IMR-90 (cell line): Measurements from ENCODE around the gene KRTAP12-4. TPM values are rescaled to one million over a fixed set of nuclear protein-coding genes. Genes with fewer than 3 reads are reported as not detected.

Source experiments
- ATAC-seq: fragments of 200-7000 bp; cut with Tn5 transposase; 2 replicates; pipeline ENCODE4 v1.9.1; 2020; ENCODE audit warnings: low read depth, mild to moderate bottlenecking, moderate library complexity
- BruUV-seq: library from RNA; stranded (reverse); fragments of 400-500 nt; replicated peaks from 2 replicates; lab custom pipeline; 2021; lab: Mats Ljungman, UMichigan
- CTCF ChIA-PET: fragments of 300-600 bp; formaldehyde crosslinking; extraction: SDS; loops from one replicate; lab custom pipeline; 2021; ENCODE audit warnings: antibody characterized with exemption; lab: Yijun Ruan, JAX
- POLR2A ChIA-PET: fragments of 300-600 bp; sonication (Branson Sonifier 250); formaldehyde crosslinking; loops from one replicate; lab custom pipeline; 2022; ENCODE audit warnings: antibody characterized with exemption; ENCODE audit not compliant: unreplicated experiment; lab: Charles Lee
- DNase-seq: peaks from one replicate; pipeline ENCODE4 v3.0.0; 2013
- H2AFZ ChIP-seq: replicated peaks from 2 replicates; pipeline ENCODE3; 2013; ENCODE audit warnings: low read length, mild to moderate bottlenecking; ENCODE audit not compliant: poor library complexity
- H2AK5ac ChIP-seq: 2 replicates; pipeline ENCODE4 v1.6.1; 2013; ENCODE audit warnings: low read depth, low read length, inconsistent platforms
- H2AK9ac ChIP-seq: replicated peaks from 2 replicates; pipeline ENCODE3; 2013; ENCODE audit warnings: mild to moderate bottlenecking, low read depth, low read length, moderate library complexity; ENCODE audit not compliant: poor library complexity
- H2BK120ac ChIP-seq: 2 replicates; pipeline ENCODE4 v1.6.1; 2013; ENCODE audit warnings: low read depth, low read length, inconsistent platforms
- H2BK15ac ChIP-seq: 3 replicates; pipeline ENCODE4 v1.6.1; 2013; ENCODE audit warnings: low read depth, low read length, inconsistent platforms
- H2BK20ac ChIP-seq: 2 replicates; pipeline ENCODE4 v1.6.1; 2013; ENCODE audit warnings: low read depth, mild to moderate bottlenecking, inconsistent platforms, low read length, moderate library complexity
- H2BK5ac ChIP-seq: 2 replicates; pipeline ENCODE4 v1.6.1; 2013; ENCODE audit warnings: mild to moderate bottlenecking, low read depth, low read length, inconsistent platforms; ENCODE audit not compliant: poor library complexity, severe bottlenecking
- H3K14ac ChIP-seq: replicated peaks from 2 replicates; pipeline ENCODE4 v1.6.1; 2013; ENCODE audit warnings: low read depth, low read length, inconsistent platforms
- H3K18ac ChIP-seq: 2 replicates; pipeline ENCODE4 v1.6.1; 2013; ENCODE audit warnings: low read depth, low read length, control low read depth
- H3K23ac ChIP-seq: 2 replicates; pipeline ENCODE4 v1.6.1; 2013; ENCODE audit warnings: low read depth, low read length, inconsistent platforms
- H3K27ac ChIP-seq: 2 replicates; pipeline ENCODE4 v1.5.1; 2013; ENCODE audit warnings: mild to moderate bottlenecking, control low read depth, low read length; ENCODE audit not compliant: insufficient read depth
- H3K27me3 ChIP-seq: 2 replicates; pipeline ENCODE4 v1.6.1; 2013; ENCODE audit warnings: low read length; ENCODE audit not compliant: control insufficient read depth, insufficient read depth
- H3K36me3 ChIP-seq: 2 replicates; pipeline ENCODE4 v1.6.1; 2013; ENCODE audit warnings: low read length, mixed read lengths; ENCODE audit not compliant: control insufficient read depth, insufficient read depth
- H3K4ac ChIP-seq: 2 replicates; pipeline ENCODE4 v1.6.1; 2013; ENCODE audit warnings: low read depth, low read length, inconsistent platforms
- H3K4me1 ChIP-seq: 2 replicates; pipeline ENCODE4 v1.6.1; 2013; ENCODE audit warnings: low read length, mixed read lengths; ENCODE audit not compliant: control insufficient read depth, insufficient read depth
- H3K4me2 ChIP-seq: 2 replicates; pipeline ENCODE4 v1.6.1; 2013; ENCODE audit warnings: low read depth, mild to moderate bottlenecking, control low read depth, low read length, moderate library complexity
- H3K4me3 ChIP-seq: 2 replicates; pipeline ENCODE4 v1.5.1; 2013; ENCODE audit warnings: low read depth, mild to moderate bottlenecking, control low read depth, low read length, moderate library complexity; ENCODE audit not compliant: insufficient read depth
- H3K56ac ChIP-seq: 2 replicates; pipeline ENCODE4 v1.6.1; 2013; ENCODE audit warnings: low read length, inconsistent platforms; ENCODE audit not compliant: insufficient read depth; ENCODE audit errors: extremely low read depth
- H3K79me1 ChIP-seq, 2 experiments: 2 replicates each; pipeline ENCODE4 v1.6.1; 2013; ENCODE audit warnings: low read length in 2 of 2, inconsistent platforms in 1 of 2, low read depth in 1 of 2
- H3K9ac ChIP-seq: 2 replicates; pipeline ENCODE4 v1.6.1; 2013; ENCODE audit warnings: low read depth, low read length, control low read depth
- H3K9me1 ChIP-seq: 2 replicates; pipeline ENCODE4 v1.6.1; 2013; ENCODE audit warnings: low read length, inconsistent platforms; ENCODE audit not compliant: insufficient read depth
- H3K9me3 ChIP-seq: 2 replicates; pipeline ENCODE4 v1.6.1; 2013; ENCODE audit warnings: low read length; ENCODE audit not compliant: control insufficient read depth, insufficient read depth
- H4K20me1 ChIP-seq: 2 replicates; pipeline ENCODE4 v1.6.1; 2013; ENCODE audit warnings: low read length, inconsistent platforms; ENCODE audit not compliant: insufficient read depth
- H4K5ac ChIP-seq: 2 replicates; pipeline ENCODE4 v1.6.1; 2013; ENCODE audit warnings: mild to moderate bottlenecking, low read depth, low read length, control low read depth
- H4K8ac ChIP-seq, 2 experiments: 2 replicates each; pipeline ENCODE4 v1.6.1; 2013; ENCODE audit warnings: low read depth in 2 of 2, low read length in 2 of 2, control low read depth in 1 of 2, inconsistent platforms in 1 of 2
- H4K91ac ChIP-seq: 2 replicates; pipeline ENCODE4 v1.6.1; 2013; ENCODE audit warnings: low read depth, low read length, inconsistent platforms; ENCODE audit not compliant: insufficient read depth
- BHLHE40 ChIP-seq: fragments of 150-350 bp; IDR thresholded peaks from 2 replicates; pipeline ENCODE4 v1.6.1; 2016; ENCODE audit warnings: mild to moderate bottlenecking, low read depth, low read length
- CEBPB ChIP-seq: IDR thresholded peaks from 2 replicates; pipeline ENCODE4 v1.6.1; 2012; ENCODE audit warnings: low read depth, low read length, improper control_type of control experiment
- CHD1 ChIP-seq: IDR thresholded peaks from 2 replicates; pipeline ENCODE4 v1.6.1; 2012; ENCODE audit warnings: low read depth, low read length, improper control_type of control experiment
- FOS ChIP-seq: fragments of 150-350 bp; IDR thresholded peaks from 2 replicates; pipeline ENCODE4 v1.6.1; 2016; ENCODE audit warnings: low read depth, low read length
- MAFK ChIP-seq: IDR thresholded peaks from 2 replicates; pipeline ENCODE4 v1.6.1; 2012; ENCODE audit warnings: low read depth, low read length, improper control_type of control experiment
- MAZ ChIP-seq: IDR thresholded peaks from 2 replicates; pipeline ENCODE4 v1.6.1; 2012; ENCODE audit warnings: low read depth, mild to moderate bottlenecking, low read length, improper control_type of control experiment, moderate library complexity, borderline replicate concordance
- MXI1 ChIP-seq: IDR thresholded peaks from 2 replicates; pipeline ENCODE4 v1.6.1; 2012; ENCODE audit warnings: low read depth, mild to moderate bottlenecking, low read length, moderate library complexity, borderline replicate concordance
- NFE2L2 ChIP-seq: fragments of 150-350 bp; IDR thresholded peaks from 2 replicates; pipeline ENCODE4 v1.6.1; 2016; ENCODE audit warnings: low read depth, mild to moderate bottlenecking, low read length
- POLR2A ChIP-seq: IDR thresholded peaks from 2 replicates; pipeline ENCODE4 v1.6.1; 2012; ENCODE audit warnings: mild to moderate bottlenecking, low read depth, low read length
- RAD21 ChIP-seq: IDR thresholded peaks from 2 replicates; pipeline ENCODE4 v1.6.1; 2012; ENCODE audit warnings: low read length, improper control_type of control experiment
- RCOR1 ChIP-seq: IDR thresholded peaks from 2 replicates; pipeline ENCODE4 v1.6.1; 2012; ENCODE audit warnings: mild to moderate bottlenecking, low read length, improper control_type of control experiment; ENCODE audit not compliant: insufficient replicate concordance
- RFX5 ChIP-seq: IDR thresholded peaks from 2 replicates; pipeline ENCODE4 v1.8.0; 2012; ENCODE audit warnings: low read depth, mild to moderate bottlenecking, low read length, moderate library complexity
- SMC3 ChIP-seq: fragments of 150-350 bp; IDR thresholded peaks from 2 replicates; pipeline ENCODE4 v1.6.1; 2016; ENCODE audit warnings: low read depth, mild to moderate bottlenecking, antibody characterized with exemption, low read length, moderate library complexity
- WGBS, 2 experiments: methylation state at CpG; one replicate each; pipeline versions ENCODE4 v1.1.5 to v1.1.7; 2013; ENCODE audit warnings: missing lambda C conversion rate in 2 of 2; ENCODE audit not compliant: insufficient read length in 1 of 2; ENCODE audit errors: extremely low coverage in 2 of 2; 5-methylcytosine and 5-hydroxymethylcytosine counted together
- dilution Hi-C: fragments of 300-500 bp; cut with HindIII; formaldehyde crosslinking; loops from one replicate; pipeline ENCODE4 v1.14.3; 2018; ENCODE audit warnings: low sequenced_read_pairs; ENCODE audit not compliant: unreplicated experiment
- in situ Hi-C: fragments of 300-500 bp; cut with MboI; formaldehyde crosslinking; loops from 3 replicates; pipeline ENCODE4 v1.14.3; 2019; ENCODE audit warnings: low sequenced_read_pairs, inconsistent platforms, mixed read lengths
- intact Hi-C: fragments of 100-400 bp; cut with micrococcal nuclease; formaldehyde crosslinking; loops from 2 replicates; pipeline ENCODE4 v1.10.0; 2022
- polyA plus RNA-seq, 3 experiments: library from polyadenylated mRNA; depleted of rRNA; stranded (reverse); fragments of >200 nt; gene quantifications; 2 replicates each; pipeline ENCODE4 v1.2.3, GENCODE V29; 2012; ENCODE audit warnings: low replicate concordance in 1 of 3
- total RNA-seq: library from RNA; depleted of rRNA; stranded (reverse); fragments of >200 nt; gene quantifications from 2 replicates; pipeline ENCODE4 v1.2.3, GENCODE V29; 2012
- TF ChIP-seq, protein P1 (sequence below): fragments of 150-350 bp; IDR thresholded peaks from 2 replicates; pipeline ENCODE4 v1.6.1; 2016; ENCODE audit warnings: low read depth, mild to moderate bottlenecking, low read length, moderate library complexity, borderline replicate concordance
- TF ChIP-seq, protein P2 (sequence below): fragments of 150-350 bp; IDR thresholded peaks from 2 replicates; pipeline ENCODE4 v1.6.1; 2017; ENCODE audit warnings: mild to moderate bottlenecking, antibody characterized with exemption, low read length, low read depth
- TF ChIP-seq, protein P3 (sequence below): conservative IDR thresholded peaks from 2 replicates; pipeline ENCODE4 v1.5.1; 2012; ENCODE audit warnings: mild to moderate bottlenecking, low read depth, low read length, improper control_type of control experiment

The KRTAP12-4 gene
- total and polyA plus RNA-seq, 2 of the 4 experiments (the other 2 are of a cell fraction), result not detected

- H2BK120ac ChIP-seq, result no peak overlapping the region
- intact Hi-C loops, result no loop called here
- ChIA-PET POLR2A (no interaction called here), CTCF (no interaction called here)
- H3K9me3 ChIP-seq, result no peaks in the 10 kb centered on the region
- H3K23ac ChIP-seq, result no peak overlapping the region
- TF ChIP-seq MAFK, result no peak
- no peak for TF ChIP-seq NFE2L2
- TF ChIP-seq RAD21, result no peak
- no peak for TF ChIP-seq RCOR1
- TF ChIP-seq, protein P1, sequence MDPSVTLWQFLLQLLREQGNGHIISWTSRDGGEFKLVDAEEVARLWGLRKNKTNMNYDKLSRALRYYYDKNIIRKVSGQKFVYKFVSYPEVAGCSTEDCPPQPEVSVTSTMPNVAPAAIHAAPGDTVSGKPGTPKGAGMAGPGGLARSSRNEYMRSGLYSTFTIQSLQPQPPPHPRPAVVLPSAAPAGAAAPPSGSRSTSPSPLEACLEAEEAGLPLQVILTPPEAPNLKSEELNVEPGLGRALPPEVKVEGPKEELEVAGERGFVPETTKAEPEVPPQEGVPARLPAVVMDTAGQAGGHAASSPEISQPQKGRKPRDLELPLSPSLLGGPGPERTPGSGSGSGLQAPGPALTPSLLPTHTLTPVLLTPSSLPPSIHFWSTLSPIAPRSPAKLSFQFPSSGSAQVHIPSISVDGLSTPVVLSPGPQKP, result no peak
- no peak for TF ChIP-seq CEBPB
- no peak for TF ChIP-seq RFX5
- TF ChIP-seq, protein P2, sequence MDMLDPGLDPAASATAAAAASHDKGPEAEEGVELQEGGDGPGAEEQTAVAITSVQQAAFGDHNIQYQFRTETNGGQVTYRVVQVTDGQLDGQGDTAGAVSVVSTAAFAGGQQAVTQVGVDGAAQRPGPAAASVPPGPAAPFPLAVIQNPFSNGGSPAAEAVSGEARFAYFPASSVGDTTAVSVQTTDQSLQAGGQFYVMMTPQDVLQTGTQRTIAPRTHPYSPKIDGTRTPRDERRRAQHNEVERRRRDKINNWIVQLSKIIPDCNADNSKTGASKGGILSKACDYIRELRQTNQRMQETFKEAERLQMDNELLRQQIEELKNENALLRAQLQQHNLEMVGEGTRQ, result no peak
- no peak for TF ChIP-seq SMC3
- TF ChIP-seq MAZ, result no peak
- no peak for TF ChIP-seq CHD1
- TF ChIP-seq POLR2A, result no peak
- TF ChIP-seq FOS, result no peak
- no peak for TF ChIP-seq MXI1
- no peak for TF ChIP-seq BHLHE40
- TF ChIP-seq, protein P3, sequence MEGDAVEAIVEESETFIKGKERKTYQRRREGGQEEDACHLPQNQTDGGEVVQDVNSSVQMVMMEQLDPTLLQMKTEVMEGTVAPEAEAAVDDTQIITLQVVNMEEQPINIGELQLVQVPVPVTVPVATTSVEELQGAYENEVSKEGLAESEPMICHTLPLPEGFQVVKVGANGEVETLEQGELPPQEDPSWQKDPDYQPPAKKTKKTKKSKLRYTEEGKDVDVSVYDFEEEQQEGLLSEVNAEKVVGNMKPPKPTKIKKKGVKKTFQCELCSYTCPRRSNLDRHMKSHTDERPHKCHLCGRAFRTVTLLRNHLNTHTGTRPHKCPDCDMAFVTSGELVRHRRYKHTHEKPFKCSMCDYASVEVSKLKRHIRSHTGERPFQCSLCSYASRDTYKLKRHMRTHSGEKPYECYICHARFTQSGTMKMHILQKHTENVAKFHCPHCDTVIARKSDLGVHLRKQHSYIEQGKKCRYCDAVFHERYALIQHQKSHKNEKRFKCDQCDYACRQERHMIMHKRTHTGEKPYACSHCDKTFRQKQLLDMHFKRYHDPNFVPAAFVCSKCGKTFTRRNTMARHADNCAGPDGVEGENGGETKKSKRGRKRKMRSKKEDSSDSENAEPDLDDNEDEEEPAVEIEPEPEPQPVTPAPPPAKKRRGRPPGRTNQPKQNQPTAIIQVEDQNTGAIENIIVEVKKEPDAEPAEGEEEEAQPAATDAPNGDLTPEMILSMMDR, result no peak
- H3K36me3 ChIP-seq, result no peaks in the 10 kb centered on the region
- H3K9me1 ChIP-seq, result no peaks in the 10 kb centered on the region
- no peak overlapping the region for H2AFZ ChIP-seq
- no peak for ATAC-seq
- 25% methylated on average over 6 of the region's 14 CpGs; no CpG with 5 or more reads in 1 of the 2 experiments for WGBS, 2 experiments
- H3K27me3 ChIP-seq, result peaks cover 32% of the 10 kb centered on the region
- dilution Hi-C loops, result no loop called here
- H2BK15ac ChIP-seq, result no peak overlapping the region
- no peak overlapping the region for H3K27ac ChIP-seq
- H2AK5ac ChIP-seq, result no peak overlapping the region
- no peak overlapping the region for H2BK20ac ChIP-seq
- no peak overlapping the region for H4K8ac ChIP-seq
- H3K9ac ChIP-seq, result no peak overlapping the region
- no peaks in the 10 kb centered on the region for H3K79me1 ChIP-seq
- H2BK5ac ChIP-seq, result no peak overlapping the region
- no peak overlapping the region for H2AK9ac ChIP-seq
- H4K5ac ChIP-seq, result no peak overlapping the region
- H3K4me2 ChIP-seq, result no peak overlapping the region
- H3K4me3 ChIP-seq, result no peak overlapping the region
- in situ Hi-C loops, result no loop called here
- no peak overlapping the region for H3K56ac ChIP-seq
- no peaks in the 10 kb centered on the region for H4K20me1 ChIP-seq
- no peak overlapping the region for H4K91ac ChIP-seq
- H3K4me1 ChIP-seq, result no peaks in the 10 kb centered on the region
- no TSS peak for BruUV-seq
- no peak overlapping the region for H3K14ac ChIP-seq
- no peak overlapping the region for H3K4ac ChIP-seq
- no peak for DNase-seq
- H3K18ac ChIP-seq, result no peak overlapping the region
Observed at GRCh38 chr21:44686000-44686781, 31.7 kb upstream of the KRTAP12-4 start.
